GM18868 (cell line): ENCODE results near the gene RIT2.
"Not testable (repeated sequence)": the region's sequence is repeated elsewhere in the genome, so short reads cannot be mapped to it uniquely, and the experiment has no call there.

Experiments
- ATAC-seq: cut with Tn5 transposase; IDR thresholded peaks from one replicate; pipeline ENCODE4 v1.9.1; 2021; ENCODE audit warnings: mild to moderate bottlenecking, moderate library complexity; ENCODE audit not compliant: unreplicated experiment

Gene RIT2

DNA sequence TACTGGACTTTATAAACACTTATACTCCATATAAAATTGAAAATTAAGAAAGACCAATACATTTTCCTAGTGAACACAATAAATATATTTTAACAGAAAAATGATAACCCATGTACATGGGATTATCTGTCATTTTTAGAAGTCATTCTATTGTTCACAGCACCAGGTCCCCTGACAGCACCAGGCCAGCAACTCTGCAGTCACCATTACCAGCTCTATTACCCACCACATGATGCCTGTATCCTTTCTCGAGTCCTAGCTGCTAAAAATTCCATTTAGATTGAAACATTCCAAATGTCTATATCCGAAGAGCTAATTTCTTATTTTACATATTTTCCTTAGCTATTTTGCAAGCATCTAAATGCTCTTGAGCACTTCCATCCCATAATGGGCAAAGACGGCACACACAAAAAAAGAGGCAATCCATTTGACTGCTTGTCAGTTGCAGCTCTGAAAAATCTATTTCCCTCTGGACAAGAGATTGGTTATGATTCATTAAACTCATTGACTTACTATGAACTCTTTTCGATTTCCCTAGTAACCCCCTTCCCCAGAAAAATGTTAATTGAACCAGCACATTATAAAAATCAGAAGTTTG lies 336.9 kb downstream of the RIT2 start:
- ATAC-seq = no peak

DNA sequence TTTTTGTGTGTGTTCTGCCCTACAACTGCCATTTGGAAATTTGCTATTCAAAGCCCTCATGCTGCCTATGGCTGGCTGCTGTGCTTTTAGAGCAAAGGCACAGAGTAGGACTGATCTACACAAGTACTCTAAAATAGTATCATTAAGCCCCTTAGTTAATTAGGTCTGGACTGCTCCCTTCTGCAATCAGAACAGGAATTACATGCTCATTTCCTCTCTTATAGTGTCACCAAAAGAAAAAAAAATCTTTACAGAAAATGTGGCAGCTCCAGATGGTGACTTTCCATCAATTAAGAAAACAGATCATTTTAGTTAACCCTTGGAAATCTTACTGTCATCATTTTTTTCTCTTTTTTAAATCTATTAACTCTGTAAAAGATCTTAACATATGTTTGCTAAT lies 337.5 kb downstream of the RIT2 start:
- ATAC-seq = no peak

DNA sequence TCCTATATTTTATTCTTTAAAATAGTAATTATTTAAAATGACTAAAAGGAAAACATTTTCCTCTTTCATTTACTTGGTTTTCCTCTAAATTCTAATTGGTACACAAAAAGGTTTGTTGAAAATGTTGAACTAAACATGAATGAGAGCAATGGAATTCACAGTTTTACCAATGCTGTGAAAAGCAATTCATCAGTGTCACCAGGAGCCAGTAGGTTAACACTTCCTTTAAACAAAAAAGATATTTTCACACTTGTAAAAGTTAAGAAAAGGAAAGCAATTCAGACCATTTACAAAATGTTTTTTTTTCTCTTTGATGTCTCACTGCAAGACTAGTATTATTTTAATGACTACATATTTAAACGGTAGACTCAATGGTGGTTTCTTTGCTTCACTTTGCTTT lies 341.6 kb downstream of the RIT2 start:
- ATAC-seq = no peak

DNA sequence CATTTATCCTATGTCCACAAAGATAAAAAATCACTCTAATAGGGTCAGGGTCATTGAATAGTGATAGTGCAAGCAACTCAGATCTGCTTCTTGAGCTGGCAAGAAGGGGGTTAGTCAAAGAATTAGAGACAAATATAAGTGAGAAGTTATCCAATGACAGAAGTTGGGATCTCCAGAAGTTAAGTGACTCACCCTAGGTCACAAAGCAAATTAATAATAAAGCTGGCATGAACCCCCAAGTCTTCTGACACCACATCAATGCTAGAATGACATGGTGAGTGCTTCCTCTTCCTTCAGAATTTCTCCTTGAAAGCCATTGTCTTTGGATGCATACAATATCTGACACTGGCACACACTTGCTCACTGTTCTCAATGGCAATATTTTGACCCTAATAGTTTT lies 343.5 kb downstream of the RIT2 start:
- ATAC-seq = no peak

DNA sequence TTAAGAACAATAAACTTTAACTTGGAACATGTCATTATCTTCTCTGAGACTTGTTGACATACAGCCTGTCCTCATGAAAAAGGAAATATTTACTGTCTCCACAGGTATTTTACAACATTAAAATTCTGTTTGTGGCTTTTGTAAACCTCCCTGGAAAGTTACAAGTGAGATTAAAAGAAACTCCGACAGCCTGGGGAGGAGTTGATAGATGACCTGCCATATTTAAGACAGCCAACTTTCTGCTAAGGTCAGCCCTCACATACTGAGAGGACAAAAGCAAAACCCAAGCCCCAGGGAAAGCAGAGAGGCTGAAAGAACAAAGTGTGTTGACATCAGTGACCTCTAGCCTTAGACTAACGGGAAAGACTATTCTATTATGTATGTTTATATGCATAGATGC lies 350.2 kb downstream of the RIT2 start:
- no peak for ATAC-seq

DNA sequence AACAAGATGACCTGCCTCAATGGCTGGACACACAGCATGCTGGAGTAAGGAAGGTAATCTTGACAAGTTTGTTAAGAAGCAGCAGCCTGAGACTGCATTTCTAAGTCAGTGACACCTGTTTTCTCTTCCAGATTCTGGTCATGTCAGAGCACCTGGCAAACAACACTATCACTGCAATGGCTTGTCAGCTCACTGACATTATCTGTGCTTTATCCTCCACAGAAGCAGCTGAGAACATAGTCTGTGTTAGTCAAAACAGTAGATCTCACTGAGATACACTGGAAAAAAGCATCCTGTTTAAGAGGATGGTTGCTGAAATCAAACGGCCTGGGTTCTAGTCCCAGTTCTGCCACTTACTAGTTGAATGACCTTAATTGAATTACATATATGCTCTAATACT lies 355.2 kb downstream of the RIT2 start:
- ATAC-seq = no peak

DNA sequence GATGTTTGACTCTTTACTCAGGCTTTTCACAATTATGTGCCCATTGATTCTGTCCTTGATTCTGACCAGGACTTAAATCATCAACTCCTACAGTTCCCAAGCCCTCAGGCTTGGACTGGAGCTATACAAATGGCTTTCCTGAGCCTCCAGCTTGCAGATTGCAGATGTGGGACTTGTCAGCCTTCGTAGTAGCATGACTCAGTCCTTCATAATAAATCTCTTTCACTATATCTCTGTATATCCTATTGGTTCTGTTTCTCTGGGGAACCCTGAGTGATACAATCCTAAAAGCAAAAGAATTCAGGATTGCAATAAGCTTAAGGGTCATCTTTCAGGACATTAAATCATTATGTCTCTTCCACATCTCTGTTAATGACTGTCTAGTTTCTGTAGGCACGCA lies 356.6 kb downstream of the RIT2 start:
- ATAC-seq = no peak

DNA sequence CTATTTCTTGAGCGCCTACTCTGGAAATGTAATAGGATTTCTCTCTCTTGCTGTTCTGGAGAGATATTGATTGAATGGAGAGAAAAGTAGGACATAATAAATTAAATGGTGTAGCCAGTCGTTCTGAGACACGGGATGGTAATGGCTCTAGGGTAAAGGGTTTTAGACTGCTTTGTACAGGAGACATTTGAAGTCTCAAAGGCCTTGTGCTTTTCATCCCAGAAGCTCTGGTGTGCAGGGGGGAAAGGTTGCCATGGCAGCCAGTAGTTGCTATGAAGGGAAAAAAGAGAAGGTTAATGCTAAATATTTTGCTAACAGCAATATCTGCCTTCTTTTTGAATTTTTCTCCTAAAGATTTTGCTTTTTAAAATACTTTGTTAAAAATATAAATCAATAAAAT lies 359.3 kb downstream of the RIT2 start:
- ATAC-seq = no peak

DNA sequence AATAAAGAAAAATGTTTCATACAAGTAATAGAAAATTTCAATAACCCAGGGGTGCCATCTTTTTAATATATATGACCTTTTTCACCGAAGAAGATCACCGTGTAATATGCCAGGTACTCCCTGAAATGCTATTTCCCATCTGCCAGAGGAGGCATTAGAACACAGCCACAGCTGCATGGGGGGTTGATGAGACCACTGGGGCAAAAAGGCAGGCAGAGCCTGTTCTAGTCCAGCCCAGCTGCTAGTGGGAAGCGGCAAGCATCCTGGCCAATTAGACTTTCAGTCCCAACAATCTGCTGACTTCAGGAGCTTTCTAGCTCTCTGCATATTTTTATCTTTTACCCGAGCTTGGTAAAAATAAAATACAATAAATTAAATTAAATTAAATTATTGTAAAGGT lies 362.6 kb downstream of the RIT2 start:
- ATAC-seq = no peak

DNA sequence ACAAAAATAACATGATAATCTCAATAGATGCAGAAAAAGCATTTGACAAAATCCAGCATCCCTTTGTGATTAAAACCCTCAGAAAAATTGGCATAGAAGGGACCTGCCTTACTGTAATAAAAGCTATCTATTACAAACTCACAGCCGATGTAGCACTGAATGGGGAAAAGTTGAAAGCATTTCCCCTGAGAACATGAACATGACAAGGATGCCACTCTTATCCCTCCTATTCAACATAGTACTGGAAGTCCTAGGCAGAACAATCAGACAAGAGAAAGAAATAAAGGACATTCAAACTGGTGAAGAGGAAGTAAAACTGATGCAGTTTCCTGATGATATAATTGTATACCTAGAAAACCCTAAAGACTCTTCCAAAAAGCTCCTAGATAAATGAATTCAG lies 368.7 kb downstream of the RIT2 start:
- ATAC-seq = no peak

DNA sequence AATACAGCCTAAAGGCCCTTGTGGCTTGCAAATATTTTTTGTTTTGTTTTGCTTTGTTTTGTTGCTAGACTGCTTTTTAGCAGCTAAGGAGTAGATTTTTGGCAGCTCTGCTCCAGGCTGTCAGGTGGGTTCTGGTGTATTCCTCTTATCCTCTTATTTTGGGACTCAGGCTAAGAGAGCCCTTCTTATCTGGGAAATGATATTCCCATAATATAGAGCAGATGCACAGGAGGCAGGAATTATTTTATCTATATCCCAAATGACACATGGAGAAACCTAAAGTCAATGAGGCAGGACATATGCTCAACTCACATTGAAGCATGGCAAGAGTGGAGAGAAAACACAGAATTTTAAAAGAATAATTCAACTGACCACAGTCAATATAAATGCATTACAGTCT lies 369.6 kb downstream of the RIT2 start:
- ATAC-seq = no peak

DNA sequence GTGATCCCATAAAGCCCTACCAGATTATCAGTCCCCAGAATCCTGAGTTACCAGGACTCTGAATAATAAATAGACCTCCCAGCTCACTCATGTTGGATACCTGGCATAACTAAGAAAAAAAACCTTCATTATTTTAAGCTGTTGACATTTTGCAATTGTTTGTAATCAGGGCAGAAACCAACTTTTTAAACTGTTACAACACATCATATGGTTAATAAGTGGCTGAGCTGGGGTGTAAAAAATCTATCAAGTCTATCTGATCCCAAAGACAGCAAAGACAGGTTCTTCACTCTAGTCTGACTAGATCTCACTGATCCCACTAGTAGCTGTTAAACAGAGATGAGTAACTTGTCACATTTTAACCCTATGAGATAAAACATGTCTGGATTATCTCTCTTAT lies 370.3 kb downstream of the RIT2 start:
- ATAC-seq = no peak

DNA sequence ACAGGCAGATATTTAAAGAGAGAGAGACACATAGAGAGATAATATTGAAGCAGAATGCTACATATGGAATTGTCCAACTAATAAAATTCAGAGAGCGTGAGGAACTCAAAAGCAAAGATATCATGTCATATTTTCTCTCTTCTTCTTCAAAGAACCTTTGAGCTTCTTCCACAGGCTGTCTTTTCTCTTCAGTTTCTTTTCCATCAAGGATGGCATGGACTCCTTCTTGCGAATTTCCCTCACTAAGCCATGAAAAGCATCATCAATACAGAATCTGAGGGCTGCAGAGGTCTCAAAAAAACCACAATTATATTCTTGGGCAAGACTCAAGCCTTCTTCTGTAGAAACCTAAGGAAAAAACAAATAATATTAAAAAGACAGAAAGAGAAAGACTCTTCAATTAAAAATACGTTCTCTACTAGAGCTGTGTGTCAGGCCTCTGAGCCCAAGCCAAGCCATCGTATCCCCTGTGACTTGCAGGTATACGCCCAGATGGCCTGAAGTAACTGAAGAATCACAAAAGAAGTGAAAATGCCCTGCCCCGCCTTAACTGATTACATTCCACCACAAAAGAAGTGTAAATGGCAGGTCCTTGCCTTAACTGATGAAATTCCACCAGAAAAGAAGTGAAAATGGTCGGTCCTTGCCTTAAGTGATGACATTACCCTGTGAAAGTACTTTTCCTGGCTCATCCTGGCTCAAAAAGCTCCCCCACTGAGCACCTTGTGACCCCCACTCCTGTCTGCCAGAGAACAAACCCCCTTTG lies 371.9 kb downstream of the RIT2 start:
- no peak for ATAC-seq

DNA sequence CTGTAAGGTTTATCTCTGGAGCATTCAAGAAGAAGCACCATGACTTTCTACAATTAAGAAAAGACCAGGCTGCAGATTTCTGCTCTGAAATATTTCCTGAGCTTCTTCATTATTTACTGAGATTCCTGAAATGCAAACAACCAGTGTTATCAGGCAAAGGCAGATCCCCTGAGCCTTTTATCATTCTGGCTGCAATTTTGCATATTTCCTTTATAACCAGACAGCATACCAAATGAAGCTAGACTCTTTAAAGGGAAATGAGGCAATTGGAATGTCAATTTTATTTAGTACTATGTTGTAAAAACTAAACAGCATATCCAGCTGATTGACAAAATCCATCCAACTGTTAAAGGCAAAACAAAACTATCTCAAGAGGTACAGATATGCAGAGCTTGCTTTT lies 372.5 kb downstream of the RIT2 start:
- no peak for ATAC-seq

DNA sequence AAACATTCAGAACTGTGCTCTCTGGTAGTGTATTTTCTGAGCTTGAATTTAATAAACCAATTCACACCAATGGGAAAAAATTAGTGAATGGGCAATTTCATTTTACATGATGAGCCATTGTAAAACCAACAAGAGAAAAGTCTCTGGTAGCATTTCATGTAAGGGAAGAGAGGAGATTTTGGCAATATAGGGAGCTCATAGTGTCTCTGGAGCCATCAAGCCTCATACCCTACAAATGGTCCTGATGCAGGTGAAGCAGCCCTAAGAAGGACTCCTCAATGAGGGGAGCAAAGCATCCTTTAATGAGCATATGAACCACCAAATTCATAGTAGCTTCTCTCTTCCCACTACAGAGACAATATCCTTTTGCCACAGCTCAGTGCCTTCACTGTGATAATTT lies 373.0 kb downstream of the RIT2 start:
- no peak for ATAC-seq

DNA sequence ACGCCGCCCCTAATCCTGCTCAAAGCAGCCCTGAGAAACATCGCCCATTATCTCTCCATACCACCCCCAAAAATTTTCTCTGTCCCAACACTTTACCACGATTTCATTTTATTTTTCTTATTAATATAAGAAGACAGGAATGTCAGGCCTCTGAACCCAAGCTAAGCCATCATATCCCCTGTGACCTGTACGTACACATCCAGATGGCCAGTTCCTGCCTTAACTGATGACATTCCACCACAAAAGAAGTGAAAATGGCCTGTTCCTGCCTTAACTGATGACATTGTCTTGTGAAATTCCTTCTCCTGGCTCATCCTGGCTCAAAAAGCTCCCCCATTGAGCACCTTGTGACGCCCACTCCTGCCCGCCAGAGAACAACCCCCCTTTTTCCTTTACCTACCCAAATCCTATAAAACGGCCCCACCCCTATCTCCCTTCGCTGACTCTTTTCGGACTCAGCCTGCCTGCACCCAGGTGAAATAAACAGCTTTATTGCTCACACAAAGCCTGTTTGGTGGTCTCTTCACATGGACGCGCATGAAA lies 373.6 kb downstream of the RIT2 start:
- not testable (repeated sequence) for ATAC-seq

DNA sequence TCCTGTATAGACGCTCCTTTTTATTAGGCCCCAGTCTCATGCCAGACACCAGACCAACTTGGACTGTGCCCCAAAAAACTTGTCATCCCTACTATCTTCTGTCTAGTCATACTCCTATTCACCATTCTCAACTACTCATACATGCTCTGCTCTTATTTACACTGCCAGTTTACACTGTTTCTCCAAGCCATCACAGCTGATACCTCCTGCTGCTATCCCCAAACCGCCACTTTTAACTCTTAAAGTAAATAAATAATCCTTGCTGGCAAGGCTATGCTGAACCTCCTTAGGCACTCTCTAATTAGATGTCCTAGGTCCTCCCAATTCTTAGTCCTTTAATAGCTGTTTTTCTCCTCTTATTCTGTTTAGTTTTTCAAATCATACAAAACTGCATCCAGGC lies 374.2 kb downstream of the RIT2 start:
- not testable (repeated sequence) for ATAC-seq

DNA sequence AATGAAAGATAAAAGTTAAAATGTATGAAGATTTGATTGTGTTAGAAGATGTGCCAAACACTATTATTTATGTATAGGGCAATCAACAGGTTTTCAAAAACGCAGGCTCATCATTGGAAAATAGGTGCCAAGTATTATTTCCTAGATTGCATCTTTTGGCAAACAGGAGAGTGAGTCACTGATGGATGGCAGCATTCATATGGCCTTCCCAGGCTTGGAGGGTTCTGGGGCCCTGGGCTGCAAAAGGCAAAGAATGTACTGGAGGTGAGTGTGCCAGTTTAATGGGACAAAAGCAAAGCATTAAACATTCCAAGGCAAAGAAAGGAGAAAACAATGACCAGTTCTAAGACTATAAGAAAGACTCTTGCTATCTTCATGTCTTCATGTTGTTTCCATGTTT lies 379.4 kb downstream of the RIT2 start:
- no peak for ATAC-seq

DNA sequence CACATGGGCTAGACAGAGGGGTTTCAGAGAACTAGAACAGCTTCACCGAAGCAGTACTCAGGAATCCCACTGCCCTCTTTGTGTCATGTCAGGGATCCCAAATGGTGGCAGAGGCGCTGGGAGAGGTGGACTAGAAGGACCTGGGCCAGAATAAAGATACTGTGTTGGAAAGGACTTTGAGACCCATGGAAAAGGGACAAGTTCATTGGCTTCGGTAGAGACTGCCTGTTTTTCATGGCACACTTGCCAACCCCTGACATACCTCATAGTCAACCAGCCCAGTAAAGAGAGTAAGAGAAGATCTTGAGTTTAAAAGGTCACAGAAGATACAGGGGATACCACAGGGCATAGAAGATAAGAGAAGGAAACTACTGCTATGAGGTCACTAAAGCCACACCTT lies 381.0 kb downstream of the RIT2 start:
- ATAC-seq = no peak

DNA sequence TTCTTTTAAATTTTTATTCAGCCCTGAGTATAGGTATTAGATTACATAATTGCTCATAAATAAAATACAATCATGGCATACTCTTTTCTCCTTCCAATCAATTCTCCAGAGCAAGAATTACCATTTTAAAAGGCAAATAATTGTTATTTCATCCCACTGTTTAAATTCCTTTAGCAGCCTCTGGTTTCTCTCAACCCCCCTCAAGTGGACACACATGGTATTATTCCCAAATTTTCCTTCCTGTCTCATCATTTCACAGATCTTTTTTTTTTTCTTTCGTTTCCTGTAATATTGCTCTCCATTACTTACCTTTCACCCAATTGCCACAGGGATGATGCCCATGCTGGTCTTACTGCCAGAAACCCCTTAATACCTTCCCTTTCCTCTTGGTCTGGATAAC lies 385.2 kb downstream of the RIT2 start:
- no peak for ATAC-seq

DNA sequence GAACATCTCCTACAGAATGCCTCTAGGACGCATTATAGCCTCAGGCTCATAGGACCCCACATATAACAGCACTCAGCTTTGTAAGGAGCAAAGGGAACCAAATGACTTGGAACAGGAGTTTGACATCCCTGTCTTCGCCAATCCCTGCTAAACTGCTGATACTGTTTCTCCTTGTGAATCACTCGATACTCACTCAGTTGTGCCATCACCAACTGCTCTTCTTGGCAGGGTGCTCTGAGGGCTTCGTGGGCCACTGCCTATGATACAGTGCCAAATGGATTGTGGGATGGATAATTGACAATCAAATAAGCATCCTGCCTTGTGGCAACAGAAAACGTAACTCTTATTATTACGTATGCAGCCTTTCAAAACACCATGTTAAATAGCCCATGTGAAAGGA lies 396.3 kb downstream of the RIT2 start:
- ATAC-seq = no peak

DNA sequence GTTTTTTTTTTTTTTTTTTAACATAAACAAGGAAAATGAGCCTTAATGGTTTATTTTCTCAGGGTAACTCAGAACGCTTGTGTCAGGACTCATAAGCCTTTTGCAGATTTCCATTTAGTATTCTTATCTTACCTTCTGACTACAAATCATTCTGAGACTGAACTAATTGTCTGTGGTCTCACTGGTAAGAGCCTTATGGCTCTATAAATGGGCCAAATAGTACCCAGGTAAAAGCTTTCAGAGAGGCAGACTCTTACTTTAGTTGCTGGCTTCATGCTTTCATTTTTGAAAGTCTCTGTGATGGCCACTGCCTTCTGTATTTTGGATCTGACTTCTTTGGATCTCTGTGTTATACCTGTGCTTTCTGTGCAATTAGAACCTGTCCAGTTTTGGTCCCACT lies 403.4 kb downstream of the RIT2 start:
- ATAC-seq = no peak

DNA sequence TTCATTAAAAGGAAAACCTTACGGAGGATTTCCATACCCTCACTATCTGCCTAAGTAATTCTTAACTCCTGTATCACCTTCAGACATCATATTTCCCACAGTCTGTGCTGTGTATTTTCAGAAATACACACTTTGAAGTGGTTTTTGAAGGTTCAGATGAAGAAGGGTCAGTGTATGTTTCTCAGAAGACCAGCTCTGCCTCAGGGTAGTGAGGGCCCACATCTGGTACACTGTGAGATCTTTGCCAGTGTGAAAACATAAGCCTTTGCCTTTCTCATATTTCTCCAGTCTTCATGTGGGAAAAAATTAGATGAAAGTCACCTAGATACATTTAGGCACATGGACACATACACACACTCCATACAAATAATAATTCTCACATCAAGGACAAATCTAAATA lies 408.4 kb downstream of the RIT2 start:
- ATAC-seq = no peak
